ENCODE measurements around the gene TGFB1I1. TPM values are rescaled to one million over a fixed set of nuclear protein-coding genes. Genes with fewer than 3 reads are reported as not detected.

Gene TGFB1I1
- total and polyA plus RNA-seq, 2 donors (not counting 3 experiments of a cell fraction or from before 2014, with no cell fraction given) = 73.7 to 115 TPM

DNA sequence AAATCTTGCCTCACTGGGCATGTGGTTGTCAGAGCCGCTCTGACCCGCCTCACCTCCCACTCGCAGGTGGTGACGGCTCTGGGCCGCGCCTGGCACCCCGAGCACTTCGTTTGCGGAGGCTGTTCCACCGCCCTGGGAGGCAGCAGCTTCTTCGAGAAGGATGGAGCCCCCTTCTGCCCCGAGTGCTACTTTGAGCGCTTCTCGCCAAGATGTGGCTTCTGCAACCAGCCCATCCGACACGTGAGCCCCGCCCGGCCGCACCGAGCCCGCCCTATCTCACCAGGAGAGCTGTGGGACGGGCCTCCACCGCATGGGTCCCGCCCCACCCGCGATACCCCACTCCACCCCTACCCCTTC, 4.0 kb downstream of the TGFB1I1 start:
- intact Hi-C loops (cut with micrococcal nuclease) = no loop called here
- POLR2A ChIA-PET = no interaction called here
- FAIRE-seq = no peak

More for the DNA sequence above, 4.0 kb downstream of the TGFB1I1 start:
- dilution Hi-C loops (cut with MboI; ENCODE audit: extremely low pct_ligation_motif_present, low sequenced_read_pairs) = no loop called here
- Histone ChIP-seq H3K27me3 (ENCODE audit: control insufficient read depth in 2 of 2, insufficient read depth in 2 of 2, low read length in 2 of 2) (no peaks in the 10 kb centered on the region), H3K79me2 (ENCODE audit: control insufficient read depth, insufficient read depth, low read length) (peaks cover 31% of the 10 kb centered on the region), H3K4me2 (ENCODE audit: insufficient read depth, low read length) (no peak overlapping the region), H3K27ac (ENCODE audit: insufficient read depth, low read depth, low read length) (no peak overlapping the region), H3K9ac (replicated peaks; ENCODE audit: extremely low read depth, insufficient read depth, low read length) (no peak overlapping the region), H3K4me1 (ENCODE audit: control insufficient read depth, extremely low read depth, insufficient read depth, low read length) (peaks cover 21% of the 10 kb centered on the region), H2AFZ (ENCODE audit: low read depth, low read length) (no peak overlapping the region), H3K9me3 (replicated peaks; ENCODE audit: control insufficient read depth, insufficient read depth, low read length) (no peaks in the 10 kb centered on the region), H3K4me3 (replicated peaks in 1 of 3; ENCODE audit: insufficient read depth in 1 of 3, low read depth in 1 of 3, low read length in 3 of 3) (no peak overlapping the region), H4K20me1 (replicated peaks; ENCODE audit: control insufficient read depth, extremely low read depth, insufficient read depth, low read length) (no peaks in the 10 kb centered on the region), H3K36me3 (ENCODE audit: control insufficient read depth in 2 of 2, extremely low read depth in 1 of 2, insufficient read depth in 2 of 2, low read length in 2 of 2) (peaks cover 19 to 20% of the 10 kb centered on the region in 2 experiments), H3K9me1 (replicated peaks; ENCODE audit: control insufficient read depth, extremely low read depth, insufficient read depth, low read length) (no peaks in the 10 kb centered on the region)
- no peak for DNase-seq (ENCODE audit: low read depth, low spot score)
- BruUV-seq (replicated peaks) = no TSS peak
- TF ChIP-seq POLR2A (IDR thresholded peaks at IDR 0.05; ENCODE audit: low read depth, low read length) (no peak), FOS (IDR thresholded peaks at IDR 0.05; ENCODE audit: borderline replicate concordance, insufficient read depth, low read length) (no peak), JUN (IDR thresholded peaks at IDR 0.05; ENCODE audit: borderline replicate concordance, insufficient read depth, insufficient read length, low read depth) (no peak), MYC (IDR thresholded peaks at IDR 0.05; ENCODE audit: low read depth, low read length) (no peak), POLR2AphosphoS5 (IDR thresholded peaks at IDR 0.05; ENCODE audit: insufficient read depth, low read depth, low read length) (no peak)
- TF ChIP-seq, protein P1, sequence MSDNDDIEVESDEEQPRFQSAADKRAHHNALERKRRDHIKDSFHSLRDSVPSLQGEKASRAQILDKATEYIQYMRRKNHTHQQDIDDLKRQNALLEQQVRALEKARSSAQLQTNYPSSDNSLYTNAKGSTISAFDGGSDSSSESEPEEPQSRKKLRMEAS (IDR thresholded peaks at IDR 0.05; ENCODE audit: insufficient read depth, insufficient read length) = no peak
- TF ChIP-seq, protein P2, sequence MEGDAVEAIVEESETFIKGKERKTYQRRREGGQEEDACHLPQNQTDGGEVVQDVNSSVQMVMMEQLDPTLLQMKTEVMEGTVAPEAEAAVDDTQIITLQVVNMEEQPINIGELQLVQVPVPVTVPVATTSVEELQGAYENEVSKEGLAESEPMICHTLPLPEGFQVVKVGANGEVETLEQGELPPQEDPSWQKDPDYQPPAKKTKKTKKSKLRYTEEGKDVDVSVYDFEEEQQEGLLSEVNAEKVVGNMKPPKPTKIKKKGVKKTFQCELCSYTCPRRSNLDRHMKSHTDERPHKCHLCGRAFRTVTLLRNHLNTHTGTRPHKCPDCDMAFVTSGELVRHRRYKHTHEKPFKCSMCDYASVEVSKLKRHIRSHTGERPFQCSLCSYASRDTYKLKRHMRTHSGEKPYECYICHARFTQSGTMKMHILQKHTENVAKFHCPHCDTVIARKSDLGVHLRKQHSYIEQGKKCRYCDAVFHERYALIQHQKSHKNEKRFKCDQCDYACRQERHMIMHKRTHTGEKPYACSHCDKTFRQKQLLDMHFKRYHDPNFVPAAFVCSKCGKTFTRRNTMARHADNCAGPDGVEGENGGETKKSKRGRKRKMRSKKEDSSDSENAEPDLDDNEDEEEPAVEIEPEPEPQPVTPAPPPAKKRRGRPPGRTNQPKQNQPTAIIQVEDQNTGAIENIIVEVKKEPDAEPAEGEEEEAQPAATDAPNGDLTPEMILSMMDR (IDR thresholded peaks at IDR 0.05; ENCODE audit: extremely low read depth in 1 of 2, insufficient read depth in 1 of 2, low read depth in 1 of 2, low read length in 2 of 2) = no peak
- CTCF ChIA-PET = interaction anchor here (1.7 to 2.0 kb wide), 2 partner anchors 16 to 491 kb away, joined by 3 to 11 read pairs; no protein-coding TSS in a partner anchor
